SK-N-SH (cell line): ENCODE data around the gene RCBTB2. TPM values are rescaled to one million over a fixed set of nuclear protein-coding genes. Genes with fewer than 3 reads are reported as not detected.

Experiments
- CTCF ChIA-PET: fragments of 300-600, 350-600 bp; formaldehyde crosslinking; extraction: SDS; loops from one replicate; lab custom pipeline; 2021; lab: Yijun Ruan, JAX
- POLR2A ChIA-PET: fragments of 350-600 bp; sonication (Branson Sonifier 250); formaldehyde crosslinking; extraction: SDS; loops from one replicate; lab custom pipeline; 2020; ENCODE audit warnings: antibody characterized with exemption, inconsistent platforms; lab: Yijun Ruan, JAX
- DNase-seq: peaks from one replicate; pipeline ENCODE4 v3.0.0; 2012
- H2AFZ ChIP-seq: fragments of 200-600 bp; sonication (generic); 2 replicates; pipeline ENCODE4 v1.8.1; 2016; ENCODE audit warnings: antibody characterized with exemption, mild to moderate bottlenecking, low read depth
- H3F3A ChIP-seq: fragments of 200-600 bp; sonication (generic); replicated peaks from 2 replicates; pipeline ENCODE3; 2016; ENCODE audit warnings: antibody characterized with exemption, mild to moderate bottlenecking; ENCODE audit not compliant: insufficient read depth
- H3K27ac ChIP-seq, 2 experiments: fragments of 200-500 bp in 1 of 2; fragments of 200-600 bp in 1 of 2; sonication (Bioruptor generic) in 1 of 2; sonication (generic), shearing (Covaris generic) in 1 of 2; 2 replicates each; pipeline versions ENCODE4 v1.5.1 to v1.6.1; 2014 to 2016; ENCODE audit warnings: low read depth in 2 of 2, inconsistent platforms in 1 of 2, low read length in 1 of 2, mild to moderate bottlenecking in 1 of 2, mixed read lengths in 1 of 2
- H3K27me3 ChIP-seq: fragments of 200-600 bp; sonication (generic), shearing (Covaris generic); 2 replicates; pipeline ENCODE4 v1.6.1; 2016; ENCODE audit warnings: mixed run types; ENCODE audit not compliant: insufficient read depth
- H3K36me3 ChIP-seq, 2 experiments: fragments of 200-500 bp in 1 of 2; fragments of 200-600 bp in 1 of 2; sonication (Bioruptor generic) in 1 of 2; sonication (generic) in 1 of 2; replicated peaks in 1 of 2; 2 replicates each; pipeline versions ENCODE3 to v1.5.1; 2014 to 2016; ENCODE audit warnings: low read length in 1 of 2, mild to moderate bottlenecking in 1 of 2; ENCODE audit not compliant: insufficient read depth in 2 of 2, control insufficient read depth in 1 of 2
- H3K4me1 ChIP-seq, 2 experiments: fragments of 200-500 bp in 1 of 2; fragments of 200-600 bp in 1 of 2; sonication (Bioruptor generic) in 1 of 2; sonication (generic), shearing (Covaris generic) in 1 of 2; 2 replicates each; pipeline versions ENCODE4 v1.5.1 to v1.6.1; 2014 to 2016; ENCODE audit warnings: low read depth in 1 of 2, low read length in 1 of 2, mixed run types in 1 of 2; ENCODE audit not compliant: insufficient read depth in 2 of 2, control insufficient read depth in 1 of 2
- H3K4me2 ChIP-seq: fragments of 200-600 bp; sonication (generic), shearing (Covaris generic); 2 replicates; pipeline ENCODE4 v1.6.1; 2017; ENCODE audit warnings: mixed run types
- H3K4me3 ChIP-seq, 2 experiments: fragments of 200-500 bp in 1 of 2; fragments of 200-600 bp in 1 of 2; sonication (Bioruptor generic) in 1 of 2; sonication (generic), shearing (Covaris generic) in 1 of 2; 2 replicates each; pipeline versions ENCODE4 v1.5.1 to v1.8.1; 2014 to 2016; ENCODE audit warnings: low read depth in 2 of 2, inconsistent platforms in 1 of 2, low read length in 1 of 2, mild to moderate bottlenecking in 1 of 2, mixed read lengths in 1 of 2, moderate library complexity in 1 of 2
- H3K79me2 ChIP-seq: fragments of 200-600 bp; sonication (generic); 2 replicates; pipeline ENCODE4 v1.8.1; 2017; ENCODE audit warnings: mild to moderate bottlenecking; ENCODE audit not compliant: insufficient read depth
- H3K9ac ChIP-seq: fragments of 200-600 bp; sonication (generic); 2 replicates; pipeline ENCODE4 v1.6.1; 2017; ENCODE audit warnings: mixed run types
- H3K9me2 ChIP-seq: fragments of 200-600 bp; sonication (generic); 2 replicates; pipeline ENCODE4 v1.6.1; 2017; ENCODE audit warnings: mixed run types
- H3K9me3 ChIP-seq: fragments of 200-600 bp; sonication (generic); 2 replicates; pipeline ENCODE4 v1.6.1; 2017; ENCODE audit warnings: mixed run types, mild to moderate bottlenecking, moderate library complexity
- H4K20me1 ChIP-seq: fragments of 200-600 bp; sonication (generic); 2 replicates; pipeline ENCODE4 v1.6.1; 2017; ENCODE audit warnings: mild to moderate bottlenecking, mixed run types; ENCODE audit not compliant: insufficient read depth
- EP300 ChIP-seq, 2 experiments: IDR thresholded peaks; 2 replicates each; pipeline versions ENCODE4 v1.4.0 to v1.6.1; 2012; ENCODE audit warnings: borderline replicate concordance in 1 of 2, low read depth in 1 of 2, low read length in 1 of 2
- EZH2phosphoT487 ChIP-seq: fragments of 200-600 bp; sonication (generic); IDR thresholded peaks from 2 replicates; pipeline ENCODE4 v1.6.1; 2017; ENCODE audit warnings: low read depth, mixed run types, mild to moderate bottlenecking, antibody characterized with exemption, moderate library complexity, borderline replicate concordance
- FOSL2 ChIP-seq: IDR thresholded peaks from 2 replicates; pipeline ENCODE4 v1.4.0; 2012; ENCODE audit warnings: low read depth, mild to moderate bottlenecking, moderate library complexity, borderline replicate concordance
- FOXM1 ChIP-seq: IDR thresholded peaks from 2 replicates; pipeline ENCODE4 v1.4.0; 2012; ENCODE audit warnings: low read depth, mild to moderate bottlenecking
- GATA2 ChIP-seq: sonication (generic); formaldehyde crosslinking; IDR thresholded peaks from 2 replicates; pipeline ENCODE4 v1.5.0; 2020; ENCODE audit warnings: mild to moderate bottlenecking, missing genetic modification reagents
- JUND ChIP-seq: IDR thresholded peaks from 2 replicates; pipeline ENCODE4 v1.4.0; 2012
- MEF2A ChIP-seq: IDR thresholded peaks from 2 replicates; pipeline ENCODE4 v1.4.0; 2012; ENCODE audit warnings: low read depth, borderline replicate concordance
- POLR2AphosphoS5 ChIP-seq: IDR thresholded peaks from 2 replicates; pipeline ENCODE4 v1.6.1; 2012; ENCODE audit warnings: low read depth, low read length
- RCOR1 ChIP-seq: fragments of 150-350 bp; IDR thresholded peaks from 2 replicates; pipeline ENCODE4 v1.6.1; 2017; ENCODE audit warnings: antibody characterized with exemption, low read length
- RXRA ChIP-seq: IDR thresholded peaks from 2 replicates; pipeline ENCODE4 v1.4.0; 2012; ENCODE audit warnings: low read depth, mild to moderate bottlenecking, borderline replicate concordance
- SIN3A ChIP-seq: IDR thresholded peaks from 2 replicates; pipeline ENCODE4 v1.6.1; 2012; ENCODE audit warnings: low read depth, mild to moderate bottlenecking, low read length, moderate library complexity, borderline replicate concordance
- SMC3 ChIP-seq: IDR thresholded peaks from 2 replicates; pipeline ENCODE4 v1.6.1; 2012; ENCODE audit warnings: low read depth, low read length, improper control_type of control experiment
- TCF12 ChIP-seq: IDR thresholded peaks from 2 replicates; pipeline ENCODE4 v1.4.0; 2012
- USF1 ChIP-seq: IDR thresholded peaks from 2 replicates; pipeline ENCODE4 v1.4.0; 2012; ENCODE audit warnings: low read depth, borderline replicate concordance
- YY1 ChIP-seq: IDR thresholded peaks from 2 replicates; pipeline ENCODE4 v1.4.0; 2012; ENCODE audit warnings: low read depth, mild to moderate bottlenecking
- ZBTB33 ChIP-seq: IDR thresholded peaks from 2 replicates; pipeline ENCODE4 v1.4.0; 2012; ENCODE audit warnings: low read depth, borderline replicate concordance
- WGBS: methylation state at CpG from one replicate; pipeline ENCODE4 v1.1.6; 2017; ENCODE audit warnings: low lambda C conversion rate; 5-methylcytosine and 5-hydroxymethylcytosine counted together
- polyA plus RNA-seq, 3 experiments: library from polyadenylated mRNA; depleted of rRNA; stranded (reverse); fragments of >200 nt; gene quantifications; 2 replicates each; pipeline ENCODE4 v1.2.3, GENCODE V29; 2012
- TF ChIP-seq, protein P1 (sequence below): fragments of 200-600 bp; sonication (generic); IDR thresholded peaks from 2 replicates; pipeline ENCODE4 v1.6.1; 2017; ENCODE audit warnings: antibody characterized with exemption, mild to moderate bottlenecking, moderate library complexity
- TF ChIP-seq, protein P2 (sequence below): fragments of 150-350 bp; IDR thresholded peaks from 2 replicates; pipeline ENCODE4 v1.6.1; 2017; ENCODE audit warnings: antibody characterized with exemption, low read length, low read depth, borderline replicate concordance
- TF ChIP-seq, protein P3 (sequence below): fragments of 150-350 bp; IDR thresholded peaks from 2 replicates; pipeline ENCODE4 v1.6.1; 2016; ENCODE audit warnings: mild to moderate bottlenecking, low read depth, low read length
- TF ChIP-seq, protein P4 (sequence below): IDR thresholded peaks from 2 replicates; pipeline ENCODE4 v1.4.0; 2012; ENCODE audit warnings: low read depth

RCBTB2 gene
- polyA plus RNA-seq, 1 of the 3 experiments (the other 2 are of a cell fraction), result 2.8 TPM

GRCh38 chr13:48475230-48475629 lies 57.6 kb downstream of the RCBTB2 start:
- H3K4me3 ChIP-seq, result no peak overlapping the region
- POLR2A ChIA-PET, result no interaction called here
- CTCF ChIA-PET, result interaction anchor here (1.5 kb wide), 1 partner anchor 12 kb away, joined by 3 read pairs; no protein-coding TSS in a partner anchor
- no peaks in the 10 kb centered on the region; a peak in 1 of 4 replicates for H3K4me1 ChIP-seq
- no peak overlapping the region for H2AFZ ChIP-seq
- TF ChIP-seq, protein P1, sequence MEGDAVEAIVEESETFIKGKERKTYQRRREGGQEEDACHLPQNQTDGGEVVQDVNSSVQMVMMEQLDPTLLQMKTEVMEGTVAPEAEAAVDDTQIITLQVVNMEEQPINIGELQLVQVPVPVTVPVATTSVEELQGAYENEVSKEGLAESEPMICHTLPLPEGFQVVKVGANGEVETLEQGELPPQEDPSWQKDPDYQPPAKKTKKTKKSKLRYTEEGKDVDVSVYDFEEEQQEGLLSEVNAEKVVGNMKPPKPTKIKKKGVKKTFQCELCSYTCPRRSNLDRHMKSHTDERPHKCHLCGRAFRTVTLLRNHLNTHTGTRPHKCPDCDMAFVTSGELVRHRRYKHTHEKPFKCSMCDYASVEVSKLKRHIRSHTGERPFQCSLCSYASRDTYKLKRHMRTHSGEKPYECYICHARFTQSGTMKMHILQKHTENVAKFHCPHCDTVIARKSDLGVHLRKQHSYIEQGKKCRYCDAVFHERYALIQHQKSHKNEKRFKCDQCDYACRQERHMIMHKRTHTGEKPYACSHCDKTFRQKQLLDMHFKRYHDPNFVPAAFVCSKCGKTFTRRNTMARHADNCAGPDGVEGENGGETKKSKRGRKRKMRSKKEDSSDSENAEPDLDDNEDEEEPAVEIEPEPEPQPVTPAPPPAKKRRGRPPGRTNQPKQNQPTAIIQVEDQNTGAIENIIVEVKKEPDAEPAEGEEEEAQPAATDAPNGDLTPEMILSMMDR, result no peak
- TF ChIP-seq RXRA (no peak), GATA2 (no peak), TCF12 (no peak), USF1 (no peak), JUND (no peak), MEF2A (no peak), FOSL2 (no peak), ZBTB33 (no peak), EP300 (IDR thresholded peaks at IDR 0.05; ENCODE audit: borderline replicate concordance in 1 of 2, low read depth in 1 of 2, low read length in 1 of 2) (no peak), FOXM1 (no peak), RCOR1 (no peak), SMC3 (no peak), SIN3A (no peak), EZH2phosphoT487 (no peak), POLR2AphosphoS5 (no peak), YY1 (no peak)
- TF ChIP-seq, protein P2, sequence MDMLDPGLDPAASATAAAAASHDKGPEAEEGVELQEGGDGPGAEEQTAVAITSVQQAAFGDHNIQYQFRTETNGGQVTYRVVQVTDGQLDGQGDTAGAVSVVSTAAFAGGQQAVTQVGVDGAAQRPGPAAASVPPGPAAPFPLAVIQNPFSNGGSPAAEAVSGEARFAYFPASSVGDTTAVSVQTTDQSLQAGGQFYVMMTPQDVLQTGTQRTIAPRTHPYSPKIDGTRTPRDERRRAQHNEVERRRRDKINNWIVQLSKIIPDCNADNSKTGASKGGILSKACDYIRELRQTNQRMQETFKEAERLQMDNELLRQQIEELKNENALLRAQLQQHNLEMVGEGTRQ, result no peak
- TF ChIP-seq, protein P3, sequence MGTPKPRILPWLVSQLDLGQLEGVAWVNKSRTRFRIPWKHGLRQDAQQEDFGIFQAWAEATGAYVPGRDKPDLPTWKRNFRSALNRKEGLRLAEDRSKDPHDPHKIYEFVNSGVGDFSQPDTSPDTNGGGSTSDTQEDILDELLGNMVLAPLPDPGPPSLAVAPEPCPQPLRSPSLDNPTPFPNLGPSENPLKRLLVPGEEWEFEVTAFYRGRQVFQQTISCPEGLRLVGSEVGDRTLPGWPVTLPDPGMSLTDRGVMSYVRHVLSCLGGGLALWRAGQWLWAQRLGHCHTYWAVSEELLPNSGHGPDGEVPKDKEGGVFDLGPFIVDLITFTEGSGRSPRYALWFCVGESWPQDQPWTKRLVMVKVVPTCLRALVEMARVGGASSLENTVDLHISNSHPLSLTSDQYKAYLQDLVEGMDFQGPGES, result no peak
- TF ChIP-seq, protein P4, sequence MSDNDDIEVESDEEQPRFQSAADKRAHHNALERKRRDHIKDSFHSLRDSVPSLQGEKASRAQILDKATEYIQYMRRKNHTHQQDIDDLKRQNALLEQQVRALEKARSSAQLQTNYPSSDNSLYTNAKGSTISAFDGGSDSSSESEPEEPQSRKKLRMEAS, result no peak
- peaks cover 6% of the 10 kb centered on the region for H3F3A ChIP-seq
- H3K27ac ChIP-seq, result no peak overlapping the region
- no peak overlapping the region for H3K9ac ChIP-seq
- DNase-seq, result no peak
- no peaks in the 10 kb centered on the region; the same call in 1 of the 2 replicates for H3K9me2 ChIP-seq
- WGBS, result 92% methylated on average over 2 of the region's 2 CpGs
- peaks cover 34 to 36% of the 10 kb centered on the region in 2 experiments for H3K36me3 ChIP-seq
- H3K4me2 ChIP-seq, result no peak overlapping the region
- H3K9me3 ChIP-seq, result no peaks in the 10 kb centered on the region
- H3K27me3 ChIP-seq, result no peaks in the 10 kb centered on the region
- H3K79me2 ChIP-seq, result no peaks in the 10 kb centered on the region
- H4K20me1 ChIP-seq, result no peaks in the 10 kb centered on the region
